GM18858 (cell line): Measurements from ENCODE around the gene MICAL3.
A peak's percentile ranks its signal among the peaks of the same experiment; 100 is the strongest.
"Not testable (repeated sequence)": the region's sequence is repeated elsewhere in the genome, so short reads cannot be mapped to it uniquely, and the experiment has no call there.

ENCODE experiments used
- ATAC-seq: cut with Tn5 transposase; IDR thresholded peaks from one replicate; pipeline ENCODE4 v1.9.1; 2021; ENCODE audit not compliant: unreplicated experiment

Gene MICAL3

DNA sequence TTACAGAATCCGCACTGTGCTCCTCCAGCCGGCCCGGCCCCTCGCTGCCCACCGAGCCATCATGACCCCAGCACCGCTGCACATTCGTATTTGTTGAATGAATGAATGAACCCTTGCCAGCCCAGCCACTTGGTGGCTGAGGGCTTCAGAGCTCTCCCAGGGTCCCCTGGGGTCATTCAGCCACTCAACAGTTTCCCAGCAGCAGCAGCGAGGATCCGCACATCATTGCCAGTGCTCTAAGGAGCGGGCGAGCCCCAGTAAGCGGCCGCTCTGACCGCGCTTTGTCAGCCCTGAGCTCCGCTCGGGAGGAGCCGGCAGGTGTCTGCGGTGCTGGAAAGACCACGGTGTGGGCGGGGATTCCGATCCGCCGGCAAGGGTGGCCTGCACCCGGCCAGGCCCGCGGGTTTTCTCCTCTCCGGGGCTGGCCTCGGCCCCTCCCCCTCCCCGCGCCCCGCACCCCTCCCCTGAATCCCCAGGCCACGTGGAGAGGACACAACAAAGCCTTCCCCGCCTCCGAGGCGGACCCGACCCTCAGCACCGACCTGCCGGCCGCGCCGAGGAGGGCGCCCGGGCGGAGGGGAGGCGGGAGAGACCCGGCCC is 250.7 kb downstream of the MICAL3 start:
- no peak for ATAC-seq

DNA sequence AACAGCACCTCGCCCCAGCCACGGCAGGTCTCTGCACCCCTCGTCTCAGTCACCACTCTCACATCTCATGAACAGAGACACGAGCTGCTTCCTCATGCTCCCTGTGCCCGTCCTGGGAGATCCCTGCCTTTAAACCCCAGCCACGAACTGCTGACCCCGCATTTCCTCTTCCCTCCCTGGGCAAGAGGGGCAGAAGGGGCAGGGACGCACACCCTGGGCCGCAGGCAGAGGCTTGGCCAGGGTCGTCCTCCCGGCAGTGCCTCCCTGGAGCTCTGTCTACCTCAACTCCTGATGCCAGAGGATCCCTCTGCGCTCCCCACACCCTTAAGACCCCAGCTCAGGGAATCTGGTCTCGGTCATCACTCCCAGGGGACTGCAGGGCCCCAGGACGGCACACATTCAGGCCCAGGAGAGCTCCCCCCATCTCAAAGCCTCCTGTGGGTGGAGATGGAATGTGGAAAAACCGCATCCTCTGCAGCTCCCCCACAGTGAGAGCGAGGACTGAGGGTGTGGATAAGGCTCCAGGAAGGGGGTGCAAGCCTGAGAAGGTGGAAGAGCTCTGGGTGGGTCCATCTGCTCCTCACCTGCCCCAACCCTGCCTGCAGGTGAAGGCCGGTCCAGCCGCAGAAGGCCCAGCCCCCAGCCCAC is 251.3 kb downstream of the MICAL3 start:
- no peak for ATAC-seq

DNA sequence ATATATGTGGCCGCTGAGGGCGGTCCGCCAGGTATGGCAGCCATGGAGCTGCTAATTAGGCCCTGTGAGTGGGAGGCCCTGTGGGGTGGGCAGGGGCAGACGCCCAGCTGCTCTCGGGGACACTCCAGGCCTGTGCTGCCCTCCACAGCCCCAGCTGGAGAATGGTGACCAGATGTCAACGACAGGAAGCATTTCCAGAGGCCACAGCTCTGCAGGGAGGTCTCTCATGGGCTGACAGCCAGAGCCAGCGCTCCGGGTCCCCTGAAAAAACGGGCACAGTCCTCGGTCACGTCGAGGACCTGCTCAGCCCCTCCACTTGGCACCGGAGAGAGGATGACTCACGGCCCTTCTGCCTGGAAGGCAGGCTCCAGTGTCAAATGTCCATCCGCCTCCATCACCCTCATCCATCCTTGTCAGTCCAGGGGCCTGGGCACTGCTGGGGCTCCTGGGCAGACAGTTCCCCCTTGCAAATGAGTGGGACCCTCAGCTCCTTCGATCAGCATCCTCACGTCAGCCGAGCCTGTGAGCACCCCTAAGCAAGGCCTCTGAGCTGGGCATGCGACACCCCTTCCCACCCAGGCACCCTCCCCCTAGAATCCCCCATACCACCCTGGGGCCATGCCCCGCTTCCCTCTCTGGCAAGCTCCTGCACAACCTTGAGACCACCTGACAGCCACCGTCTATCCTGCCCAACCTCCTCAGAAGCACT is 252.0 kb downstream of the MICAL3 start:
- no peak for ATAC-seq

DNA sequence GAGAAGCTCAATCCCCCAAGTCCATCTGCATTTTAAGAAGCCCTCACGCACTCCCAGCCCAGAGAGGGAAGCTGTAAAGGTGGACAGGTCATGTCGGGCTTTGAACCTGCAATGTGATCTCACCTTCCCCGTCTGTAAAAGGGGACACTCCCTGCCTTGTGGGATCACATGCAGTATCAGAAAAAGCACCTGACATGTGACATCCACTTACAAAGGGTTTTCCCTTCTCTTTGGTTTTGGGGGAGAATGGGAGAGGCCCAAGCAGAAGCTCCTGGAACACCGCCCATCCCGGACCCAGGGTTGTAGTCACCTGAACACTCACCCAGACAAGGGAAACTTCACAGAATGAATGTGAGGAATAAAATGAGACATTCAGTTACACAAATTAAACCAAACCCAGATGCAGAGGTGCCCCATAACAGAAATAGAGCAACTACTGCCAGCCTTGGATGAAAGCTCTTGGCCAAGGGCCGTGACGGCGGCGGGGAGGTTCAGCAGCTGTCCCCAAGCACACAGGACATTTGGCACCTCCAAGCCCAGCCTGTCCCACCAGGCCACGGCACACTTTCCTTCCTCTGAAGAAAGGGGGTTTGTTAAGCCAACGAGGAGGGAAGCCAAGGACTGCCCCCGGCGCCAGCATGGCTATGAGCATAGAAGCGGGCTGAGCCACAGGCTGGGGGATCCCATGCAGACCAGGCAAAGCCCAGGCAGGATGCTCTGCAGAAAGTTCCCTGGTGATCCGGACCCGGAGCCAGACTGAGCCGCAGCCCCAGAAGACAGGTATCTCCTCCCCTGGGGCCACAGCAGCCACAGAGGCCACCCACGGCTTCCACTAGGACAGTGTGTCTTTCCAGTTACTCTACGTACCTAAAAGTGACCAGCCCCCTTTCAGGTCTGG is 253.9 kb downstream of the MICAL3 start:
- no peak for ATAC-seq

DNA sequence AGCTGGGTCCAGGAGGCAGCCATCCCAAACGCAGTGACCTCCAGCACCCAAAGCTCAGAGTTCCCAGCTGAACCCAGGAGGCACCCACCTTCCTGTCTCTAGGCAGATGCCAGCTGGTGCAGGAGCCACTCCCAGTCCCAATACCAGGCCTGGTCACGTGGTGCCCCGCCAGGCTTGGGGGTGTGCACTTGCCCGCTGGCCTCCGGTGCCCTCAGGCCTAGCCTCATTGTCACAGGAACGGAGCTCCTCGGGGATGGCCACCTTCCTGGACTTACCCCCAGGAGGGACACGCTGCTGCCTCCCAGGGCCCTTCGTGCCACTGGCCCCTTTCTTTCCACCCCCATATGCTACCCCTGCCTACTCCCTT is 254.7 kb downstream of the MICAL3 start:
- ATAC-seq, result no peak

DNA sequence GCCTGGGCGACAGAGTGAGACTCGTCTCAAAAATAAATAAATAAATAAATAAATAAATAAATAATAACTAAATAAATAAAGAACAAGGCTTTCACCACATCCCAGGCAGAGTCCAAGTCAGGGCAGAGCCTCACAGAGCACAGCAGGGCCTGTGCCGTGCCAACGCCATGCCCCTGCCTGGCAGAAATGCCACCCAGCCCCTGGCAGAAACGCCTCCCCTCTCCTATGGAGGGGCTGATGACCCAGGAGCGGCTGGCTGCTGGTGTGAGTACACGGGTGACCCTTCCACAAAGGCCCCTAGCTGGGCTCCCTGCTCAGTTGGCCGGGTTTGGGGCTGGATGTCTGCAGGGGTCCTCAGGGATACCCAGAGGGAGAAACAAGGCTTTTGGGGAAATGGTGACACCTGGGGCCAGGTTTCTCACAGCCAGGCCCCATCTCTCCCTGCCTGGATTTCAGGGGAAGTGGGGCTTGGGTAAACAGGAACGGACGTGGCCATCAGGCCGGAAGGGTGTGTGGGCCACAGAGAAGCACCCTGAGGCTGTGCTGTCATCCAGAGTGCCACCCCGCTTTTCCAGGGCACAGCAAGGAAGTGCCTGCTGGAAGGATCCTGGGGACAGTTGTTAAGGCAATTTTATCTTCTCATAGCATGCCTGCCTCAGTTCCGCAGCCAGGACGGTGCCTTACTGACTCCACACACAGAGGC is 255.2 kb downstream of the MICAL3 start:
- ATAC-seq, result no peak

DNA sequence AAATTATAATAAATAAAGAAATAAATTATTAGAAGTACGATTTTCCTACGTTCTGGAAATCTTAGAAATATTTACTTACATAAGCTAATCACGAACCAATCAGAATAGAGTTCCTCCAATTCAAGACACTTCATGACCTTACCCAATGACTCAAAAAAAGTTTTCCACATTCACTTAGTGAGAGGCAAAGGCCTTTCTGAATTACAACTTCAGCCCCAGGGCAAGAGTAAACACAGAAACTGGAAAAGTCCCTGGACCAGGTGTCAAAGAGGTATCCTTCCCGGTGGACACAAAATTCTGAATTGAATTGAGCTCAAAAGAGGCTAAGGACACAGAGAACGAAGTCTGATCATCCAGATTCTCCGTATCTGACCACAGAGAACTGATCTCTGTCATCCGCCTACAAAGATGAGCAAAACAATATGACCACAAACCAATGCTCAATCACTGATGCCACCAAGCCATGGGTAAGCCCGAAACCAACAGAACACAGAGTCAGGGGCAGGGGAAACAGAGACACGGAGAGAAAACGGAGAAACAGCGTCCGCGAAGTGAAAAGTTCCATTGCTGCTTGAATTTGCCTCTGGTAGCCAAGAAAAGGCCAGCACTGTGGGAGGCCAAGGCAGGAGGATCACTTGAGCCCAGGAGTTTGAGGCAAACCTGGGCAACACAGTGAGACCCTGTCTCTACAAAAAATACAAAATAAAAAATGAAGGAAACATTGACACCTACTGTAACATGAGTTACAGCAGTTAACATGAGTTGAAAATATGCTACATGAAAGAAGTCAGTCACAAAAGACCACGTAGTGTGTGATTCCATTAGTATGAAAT is 256.9 kb downstream of the MICAL3 start:
- ATAC-seq, result peak; percentile 85

DNA sequence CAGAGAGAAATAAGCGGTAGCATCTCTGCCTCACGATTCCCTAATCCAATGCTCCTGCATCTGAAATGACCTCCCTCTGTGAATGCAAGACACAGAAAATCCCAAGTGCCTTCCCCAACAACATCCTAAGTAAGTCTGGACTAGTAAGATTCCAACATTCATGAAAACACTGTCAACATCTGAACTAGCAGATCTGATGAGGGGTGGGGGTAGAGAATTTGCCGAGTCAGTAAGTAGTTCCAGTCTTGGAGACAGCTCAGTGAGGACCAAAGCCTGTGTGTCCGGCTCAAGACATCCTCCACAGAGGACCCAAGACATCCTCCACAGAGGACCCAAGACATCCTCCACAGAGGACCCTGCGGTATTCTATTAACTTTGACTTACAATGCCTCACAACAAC is 259.5 kb downstream of the MICAL3 start:
- not testable (repeated sequence) for ATAC-seq

DNA sequence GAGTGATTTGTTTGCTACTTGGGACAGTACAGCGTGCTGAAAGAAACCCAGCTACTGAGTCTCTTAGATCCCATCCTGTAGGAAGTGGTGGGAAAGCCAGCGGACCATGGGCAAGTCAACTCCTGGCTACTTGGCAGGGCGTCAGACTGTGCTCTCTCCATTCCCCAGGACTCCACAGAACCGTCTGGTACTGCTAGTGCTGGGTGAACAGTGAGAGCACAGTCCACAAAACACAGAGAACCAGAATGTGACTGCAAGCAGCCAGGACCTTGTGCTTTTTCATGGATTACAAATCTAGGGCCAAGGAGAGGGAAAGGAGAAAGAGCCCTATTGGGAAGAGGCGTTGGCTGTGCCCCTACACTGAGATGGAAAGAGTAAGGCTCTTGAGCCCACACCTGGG is 260.3 kb downstream of the MICAL3 start:
- ATAC-seq, result no peak

DNA sequence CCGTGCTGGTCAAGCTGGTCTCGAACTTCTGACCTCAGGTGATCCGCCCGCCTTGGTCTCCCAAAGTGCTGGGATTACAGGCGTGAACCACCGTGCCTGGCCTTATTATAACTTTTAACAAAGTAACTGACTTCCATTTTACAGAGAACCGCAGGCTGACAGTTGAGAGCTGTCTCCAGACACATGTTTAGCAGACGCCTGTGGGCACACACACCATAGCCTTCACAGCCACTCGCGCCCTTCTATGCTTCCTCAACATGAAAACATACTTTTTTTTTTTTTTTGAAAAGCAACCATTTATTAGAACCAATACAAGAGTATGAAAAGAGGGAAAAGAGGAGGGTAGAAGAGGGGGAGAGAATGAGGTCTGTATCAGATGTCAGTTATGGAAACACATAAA is 260.9 kb downstream of the MICAL3 start:
- ATAC-seq, result not testable (repeated sequence)

DNA sequence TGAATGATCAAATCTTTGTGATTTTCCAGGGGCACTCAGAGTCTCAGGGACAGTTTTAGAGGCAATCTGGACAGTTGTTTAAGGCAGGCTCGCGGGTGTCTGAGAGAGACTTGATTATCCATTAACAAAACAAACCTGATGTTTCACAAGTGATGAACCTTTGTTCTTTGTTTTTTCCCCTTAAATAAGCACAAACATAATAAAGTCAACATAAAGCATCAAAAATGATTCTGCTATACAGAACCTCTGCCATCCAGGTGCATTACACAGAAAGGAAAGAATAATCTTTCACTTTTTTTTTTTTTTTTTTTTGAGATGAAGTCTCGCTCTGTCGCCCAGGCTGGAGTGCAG is 263.2 kb downstream of the MICAL3 start:
- no peak for ATAC-seq

DNA sequence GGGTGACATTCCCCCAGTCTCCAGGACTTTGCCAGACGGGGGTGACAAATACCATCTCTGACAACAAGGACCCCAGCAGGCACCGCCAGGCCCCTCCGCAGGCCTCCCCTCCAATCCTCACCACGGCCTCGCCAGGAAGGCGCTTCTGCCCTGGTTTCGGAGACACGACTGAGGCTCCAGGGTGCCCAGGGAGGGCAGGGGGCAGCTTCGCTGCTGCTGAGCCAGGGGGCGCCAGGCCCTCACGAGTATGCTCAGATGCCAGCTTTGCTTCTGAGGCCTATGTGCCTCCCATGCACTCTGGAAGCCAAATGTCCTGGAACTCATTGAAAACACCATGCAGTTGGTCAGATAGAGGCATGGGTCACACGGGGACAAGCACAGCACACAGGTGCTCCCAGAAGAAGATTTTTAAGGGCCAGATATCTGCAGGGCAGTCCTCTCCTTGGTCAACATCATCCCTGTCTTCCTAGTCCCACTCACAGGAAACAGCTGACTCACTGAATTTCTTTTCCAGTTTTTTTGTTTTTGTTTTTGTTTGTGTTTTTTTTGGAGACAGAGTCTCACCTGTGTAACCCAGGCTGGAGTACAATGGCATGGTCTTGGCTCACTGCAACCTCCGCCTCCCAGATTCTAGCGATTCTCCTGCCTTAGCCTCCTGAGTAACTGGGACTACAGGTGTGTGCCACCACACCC is 270.0 kb downstream of the MICAL3 start:
- ATAC-seq, result no peak

DNA sequence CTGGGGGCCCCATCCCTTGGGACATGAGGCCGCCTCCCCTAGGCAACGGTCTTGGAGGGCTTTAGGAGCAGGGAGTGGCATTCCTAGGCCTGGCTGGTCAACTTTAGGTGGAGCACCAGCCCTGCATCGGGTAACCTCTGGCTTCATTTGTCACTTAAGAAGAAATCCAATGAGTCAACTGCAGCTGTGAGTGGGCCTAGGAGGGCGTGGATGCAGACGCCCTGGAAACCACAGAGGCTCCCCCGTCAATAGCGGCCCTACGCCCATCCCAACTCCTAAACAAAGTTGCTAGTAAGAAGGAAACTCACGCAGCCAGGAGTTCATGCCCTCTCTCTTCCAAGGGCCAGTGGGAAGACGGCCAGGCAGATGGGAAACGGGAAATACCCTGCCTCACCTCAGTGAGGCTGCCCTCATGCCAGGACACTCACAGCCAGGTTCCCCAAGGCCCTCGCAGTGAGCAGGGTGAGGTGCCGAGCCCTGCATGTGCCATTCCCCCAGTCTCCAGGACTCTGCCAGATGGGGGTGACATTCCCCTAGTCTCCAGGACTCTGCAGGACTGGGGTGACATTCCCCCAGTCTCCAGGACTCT is 270.9 kb downstream of the MICAL3 start:
- ATAC-seq, result no peak

DNA sequence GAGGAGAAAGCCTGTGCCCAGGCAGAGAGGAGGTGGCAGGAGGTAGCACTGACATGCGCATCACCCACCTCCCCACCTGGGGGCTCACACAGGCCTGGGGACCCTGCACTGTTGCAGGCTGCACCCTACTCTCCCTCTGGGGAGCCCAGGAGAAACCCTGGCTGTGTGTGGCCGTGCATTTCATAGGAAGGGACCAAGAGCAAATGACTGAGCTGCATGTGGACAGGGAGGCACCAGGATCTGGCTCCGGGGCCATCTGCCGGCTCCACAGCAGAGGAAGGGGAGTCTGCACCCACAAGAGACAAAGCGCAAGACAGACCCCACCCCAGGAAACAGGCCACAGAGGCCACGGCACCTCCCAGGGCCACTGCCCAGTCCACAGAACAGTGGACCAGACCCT is 272.8 kb downstream of the MICAL3 start:
- ATAC-seq, result no peak

DNA sequence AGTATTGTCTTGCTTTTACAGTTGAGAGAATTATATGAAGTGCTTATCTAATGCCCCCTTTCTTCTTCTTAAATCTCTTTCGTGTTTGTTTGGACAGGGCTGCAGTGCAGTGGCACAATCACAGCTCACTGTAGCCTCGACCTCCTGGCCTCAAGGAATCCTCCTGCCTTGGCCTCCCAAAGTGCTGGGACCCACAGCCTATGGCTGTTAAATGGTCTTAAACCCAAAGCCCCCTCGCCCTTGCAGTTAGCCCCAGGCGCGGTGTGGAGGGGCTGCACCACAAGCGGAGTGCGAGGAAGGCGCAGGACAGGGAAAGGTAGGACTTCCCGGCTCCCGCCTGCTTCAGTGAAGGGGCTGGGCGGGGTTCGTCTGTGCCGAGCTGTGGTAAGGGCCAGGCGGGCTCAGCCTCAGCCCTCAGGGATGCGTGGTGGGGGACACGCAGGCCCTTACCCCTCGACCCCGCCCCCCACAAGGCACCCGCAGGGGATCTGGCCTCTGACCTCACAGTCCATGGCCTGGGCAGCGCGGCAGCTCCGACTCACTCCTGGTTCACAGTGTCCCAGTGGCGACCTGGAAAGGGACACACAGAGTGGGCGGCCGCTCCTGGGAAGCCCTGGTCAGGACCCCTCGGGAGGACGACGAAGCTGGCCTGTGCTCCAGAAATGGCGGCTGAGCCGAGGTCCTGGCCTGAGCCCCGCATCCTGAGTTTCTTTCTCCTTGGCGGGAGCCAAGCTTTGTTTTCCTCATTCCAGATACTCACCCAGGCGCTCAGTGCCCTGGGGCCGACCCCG is 274.6 kb downstream of the MICAL3 start:
- ATAC-seq, result no peak

DNA sequence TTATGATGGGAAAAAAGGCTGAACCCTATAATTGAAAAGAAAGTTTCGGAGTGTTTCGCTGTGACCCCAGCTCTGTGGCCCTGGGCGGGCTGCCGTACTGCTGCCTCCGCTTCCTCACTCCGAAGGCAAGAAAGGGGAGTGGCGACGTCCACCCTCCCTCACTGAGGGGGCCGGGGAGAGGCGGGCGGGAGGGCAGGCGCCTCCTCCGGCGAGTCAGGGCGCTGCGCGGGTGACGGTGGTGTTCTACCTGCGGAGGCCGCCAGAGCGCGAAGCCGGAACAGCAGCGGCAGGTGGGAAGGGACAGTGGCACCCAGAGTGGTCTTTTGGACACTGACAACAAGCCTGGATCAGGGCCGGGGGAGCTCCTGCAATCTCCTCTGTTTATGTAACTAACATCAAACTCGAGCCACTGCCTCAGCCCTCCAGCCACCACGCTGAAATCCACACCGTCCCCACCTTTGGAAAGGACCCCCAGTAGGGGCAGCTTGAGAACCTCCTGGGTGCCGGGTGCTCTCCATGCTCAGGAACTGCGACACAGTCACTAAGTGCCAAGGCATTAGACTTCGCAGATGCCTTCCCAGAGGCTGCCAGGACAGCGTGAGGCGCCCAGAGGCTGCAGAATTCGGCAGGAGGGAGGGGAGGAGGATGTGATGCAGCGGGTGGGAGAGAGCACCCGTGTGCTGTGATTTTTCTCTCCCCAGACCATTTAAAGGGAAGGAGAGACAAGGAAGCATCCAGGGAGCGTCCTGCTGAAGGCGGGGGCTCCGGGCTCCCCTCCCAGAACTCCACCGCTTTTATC is 275.6 kb downstream of the MICAL3 start:
- ATAC-seq, result no peak

DNA sequence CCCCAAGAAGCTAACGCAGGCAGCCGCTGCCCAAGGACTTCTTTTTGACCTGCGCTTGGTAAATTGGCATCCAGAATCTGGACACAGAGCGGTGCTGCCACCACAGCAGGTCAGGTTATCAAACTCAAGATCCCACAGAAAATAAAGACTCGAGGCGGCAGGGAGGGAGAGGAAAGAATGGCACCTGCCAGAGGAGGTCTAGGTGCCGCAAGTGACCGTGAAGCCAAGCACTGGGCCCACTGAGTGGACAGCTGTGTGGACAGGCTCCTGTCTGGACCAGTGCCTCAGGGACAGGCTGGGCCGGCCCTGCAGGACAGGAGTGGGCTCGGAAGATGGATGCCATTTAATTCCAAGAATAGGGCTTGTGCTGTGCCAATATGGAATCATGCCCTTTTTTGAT is 277.4 kb downstream of the MICAL3 start:
- no peak for ATAC-seq

DNA sequence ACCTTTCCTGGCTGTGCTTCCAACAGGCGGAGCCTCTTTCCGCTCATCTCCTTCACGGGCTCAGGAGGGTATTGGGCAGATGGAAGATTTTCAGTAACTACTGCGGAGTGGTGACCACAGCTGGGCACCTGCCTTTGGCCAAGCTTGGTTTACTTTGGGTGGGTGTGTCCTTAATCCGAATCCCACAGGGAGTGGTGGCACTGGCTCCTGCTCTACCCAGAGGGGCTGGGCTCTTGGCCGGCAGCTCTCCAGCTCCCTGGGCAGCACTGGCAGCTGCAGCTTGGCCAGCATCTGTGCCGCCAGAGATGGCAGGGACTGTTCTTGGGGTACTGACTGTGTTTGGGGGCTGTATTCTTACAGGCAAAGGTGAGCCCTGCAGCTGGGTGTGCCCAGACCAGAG is 279.9 kb downstream of the MICAL3 start:
- no peak for ATAC-seq
